Measurements from ENCODE around the gene PSKH1.
"Not testable (repeated sequence)": the region's sequence is repeated elsewhere in the genome, so short reads cannot be mapped to it uniquely, and the experiment has no call there.

Gene PSKH1

DNA sequence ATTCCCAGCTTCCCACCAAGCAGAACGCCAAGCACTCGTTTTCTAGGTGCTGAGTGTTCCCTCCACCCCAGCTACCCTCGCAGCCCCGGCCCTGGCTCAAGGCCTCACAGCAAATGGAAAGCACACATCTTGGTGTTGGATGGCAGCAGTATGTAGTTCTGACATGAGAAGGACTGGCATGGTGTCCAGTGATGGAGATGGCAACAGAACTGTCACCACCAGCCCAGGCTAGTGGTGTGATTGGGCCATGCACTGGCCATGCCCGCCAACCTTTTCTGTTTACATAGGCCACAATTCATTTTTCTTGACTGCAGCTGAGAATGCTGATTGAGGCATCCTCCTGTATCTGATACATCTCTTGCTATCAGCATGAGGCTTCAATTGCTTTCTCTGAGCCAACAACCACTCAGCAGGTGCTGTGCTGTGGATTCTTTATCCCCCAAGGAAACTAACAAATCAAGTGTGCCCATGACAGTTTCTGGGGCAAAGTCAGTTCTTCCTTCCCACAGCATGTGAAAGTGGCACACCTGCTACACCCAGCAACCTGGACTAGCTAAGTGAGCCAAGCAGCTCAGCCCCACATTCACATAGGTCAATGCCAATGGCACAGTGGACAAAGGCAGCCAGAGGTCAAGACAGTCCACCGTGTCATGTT is 71.5 kb downstream of the PSKH1 start:
- DNase-seq = no peak

DNA sequence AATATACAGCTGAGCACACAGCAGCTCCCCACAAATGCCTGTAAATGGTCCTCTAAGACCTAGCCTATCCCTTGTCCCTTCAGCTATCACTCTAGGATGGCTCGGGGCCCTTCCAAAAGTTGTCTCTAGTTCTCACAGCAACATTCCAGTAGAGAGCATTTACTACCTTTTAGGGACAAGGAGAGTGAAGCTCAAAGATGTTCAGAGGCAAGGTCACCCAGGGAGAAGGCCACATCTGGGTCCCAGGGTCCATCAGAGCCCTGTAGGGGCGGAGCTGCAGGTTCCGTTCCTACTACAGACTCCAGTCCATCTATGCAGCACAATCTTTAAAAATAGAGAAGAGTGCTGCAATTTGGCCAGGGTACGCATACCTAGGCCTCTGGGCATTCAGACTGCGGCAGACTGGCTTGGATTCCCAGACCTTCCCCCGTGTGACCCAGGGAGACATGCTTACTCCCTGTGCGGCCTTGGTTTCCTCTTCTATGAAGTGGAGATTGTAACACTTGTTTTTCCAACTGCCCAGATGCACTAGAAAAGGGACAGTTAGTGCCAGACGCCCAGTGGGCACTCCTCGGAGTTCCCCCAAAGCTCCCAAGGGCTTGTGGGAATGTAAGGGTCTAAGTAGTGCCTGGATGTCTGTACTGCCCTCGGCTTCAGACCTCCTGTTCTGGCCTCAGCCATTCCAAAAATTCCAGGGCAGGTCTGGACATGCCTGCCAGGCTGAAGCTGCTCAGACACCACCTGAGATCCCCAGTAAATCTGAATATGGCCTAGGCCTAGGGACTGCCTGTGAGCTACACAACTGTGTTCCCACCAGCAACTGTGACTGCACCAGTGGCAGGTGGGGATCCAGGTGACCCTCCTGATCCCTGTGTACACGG is 72.9 kb downstream of the PSKH1 start:
- DNase-seq = no peak

DNA sequence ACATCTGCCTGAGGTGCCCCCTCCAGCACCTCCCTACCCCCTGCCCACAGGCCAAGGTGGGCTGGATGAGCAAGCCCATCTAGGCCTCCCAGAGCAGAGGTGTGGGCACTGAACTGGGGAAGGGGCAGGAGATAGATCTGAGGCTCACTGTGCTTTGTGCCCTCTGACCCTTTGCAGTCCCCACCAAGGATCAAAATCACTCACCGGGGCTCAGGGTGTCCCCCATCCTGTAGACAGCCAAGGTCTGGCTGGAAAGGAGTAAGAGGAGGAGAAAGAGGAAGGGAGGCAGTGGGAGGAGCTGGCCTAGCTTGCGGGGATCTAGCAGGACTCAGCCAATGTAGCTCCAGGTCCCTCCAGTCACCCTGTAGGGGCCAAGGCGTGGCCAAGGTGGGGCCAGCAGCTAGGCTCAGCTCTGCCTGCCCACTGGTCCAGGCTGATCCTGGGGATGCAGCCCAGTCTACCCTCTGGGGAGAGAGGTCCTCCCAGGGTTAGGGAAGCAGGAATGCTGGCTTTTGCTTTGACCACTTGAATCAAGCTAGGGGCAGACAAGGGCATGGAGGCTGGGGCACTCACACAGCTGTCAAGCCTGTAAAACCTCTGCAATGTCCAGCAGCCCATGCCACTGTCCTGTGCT is 73.6 kb downstream of the PSKH1 start:
- no peak for DNase-seq

DNA sequence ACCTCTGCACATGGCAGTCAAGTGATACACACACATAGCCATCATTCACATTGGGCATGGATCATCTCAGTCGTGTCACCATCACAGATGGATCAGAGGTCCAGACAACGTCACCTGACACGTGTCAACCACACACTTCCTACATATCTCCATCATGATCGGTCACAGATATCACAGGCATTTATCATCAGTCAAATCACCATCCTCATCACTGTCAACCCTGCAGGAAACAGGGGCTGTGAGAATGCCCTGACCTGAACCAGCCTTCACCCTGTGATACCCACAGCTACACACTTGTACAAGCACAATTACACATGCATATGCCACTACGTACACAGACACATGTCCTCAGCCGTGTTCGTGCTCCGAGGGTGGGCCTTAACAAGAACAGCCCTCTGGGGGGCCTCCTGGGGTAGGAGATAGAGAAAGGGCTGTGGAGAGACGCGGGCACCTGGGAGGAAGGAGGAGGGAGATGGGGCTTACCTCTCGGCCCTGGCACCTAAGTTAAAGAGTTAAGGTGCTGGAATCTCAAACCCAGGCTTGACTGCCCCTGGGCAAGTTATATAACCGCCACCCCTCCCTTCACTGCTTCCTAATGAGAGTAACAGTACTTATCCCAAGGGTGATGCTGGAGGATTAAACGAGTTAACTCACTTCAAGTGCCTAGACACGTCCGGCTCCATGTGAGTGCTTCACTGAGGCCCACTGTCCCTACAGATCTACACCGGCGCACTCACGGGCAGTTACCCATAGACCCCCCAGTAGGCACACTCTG is 74.3 kb downstream of the PSKH1 start:
- no peak for DNase-seq

- no peak for DNase-seq
Measured at GRCh38 chr16:67967958-67968399, 74.9 kb downstream of the PSKH1 start.

GRCh38 chr16:67968400-67969253 is 75.6 kb downstream of the PSKH1 start, which contains the start of gene SLC12A4:
Gene SLC12A4 (minus strand): TSS chr16:67968637. CDS start chr16:67968553, 84 bp downstream.
- peak; percentile 20 for DNase-seq

- DNase-seq = no peak
Measured at GRCh38 chr16:67969254-67970039, 76.4 kb downstream of the PSKH1 start.

GRCh38 chr16:67971111-67971510 is 78.1 kb downstream of the PSKH1 start:
- DNase-seq = no peak

DNA sequence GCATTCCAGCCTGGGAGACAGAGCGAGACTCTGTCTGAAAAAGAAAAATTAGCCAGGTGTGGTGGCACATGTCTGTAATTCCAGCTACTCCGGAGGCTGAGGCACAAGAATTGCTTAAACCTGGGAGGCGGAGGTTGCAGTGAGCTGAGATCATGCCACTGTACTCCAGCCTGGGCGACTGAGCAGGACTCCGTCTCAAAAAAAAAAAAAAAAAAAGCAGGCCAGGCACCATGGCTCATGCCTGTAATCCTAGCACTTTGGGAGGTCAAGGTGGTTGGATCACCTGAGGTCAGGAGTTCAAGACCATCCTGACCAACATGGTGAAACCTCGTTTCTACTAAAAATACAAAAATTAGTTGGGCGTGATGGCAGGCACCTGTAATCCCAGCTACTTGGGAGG is 79.2 kb downstream of the PSKH1 start:
- DNase-seq = not testable (repeated sequence)

DNA sequence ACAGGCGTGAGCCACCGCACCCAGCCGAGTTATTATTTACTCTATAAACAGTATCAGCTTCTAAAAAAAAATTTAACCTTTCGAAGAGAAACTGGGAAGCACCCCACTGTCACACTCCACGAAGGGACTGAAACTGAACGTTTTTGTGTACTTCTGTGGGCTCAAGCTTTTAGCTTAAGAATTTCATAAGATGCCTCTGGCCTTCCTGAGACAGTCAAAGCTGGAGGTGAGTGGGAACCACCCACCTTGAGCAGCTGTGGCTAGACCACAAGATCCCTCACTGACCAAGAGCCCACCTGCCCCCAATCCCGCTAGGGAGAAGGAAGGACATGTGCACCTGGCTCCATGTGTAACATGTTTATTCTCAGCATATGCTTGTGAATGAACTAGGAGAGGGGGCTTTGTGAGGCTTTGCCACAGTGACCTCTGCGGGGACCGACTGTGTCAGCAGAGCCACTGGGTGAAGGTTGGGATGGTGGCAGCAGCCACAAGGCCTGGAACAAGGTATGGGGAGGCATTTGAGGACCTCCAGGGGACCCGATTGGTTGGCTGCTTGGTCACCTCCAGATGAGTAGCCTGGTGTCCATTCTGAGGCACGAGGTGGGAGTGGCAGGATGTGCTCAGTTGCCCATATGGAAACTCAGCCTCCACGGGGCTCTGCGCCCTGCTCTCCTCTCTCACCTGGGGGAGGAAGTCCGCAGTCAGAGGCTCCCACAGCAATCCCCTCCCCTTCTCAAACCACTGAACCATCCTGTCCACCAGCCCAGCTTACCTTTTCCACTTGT is 82.5 kb downstream of the PSKH1 start:
- no peak for DNase-seq

DNA sequence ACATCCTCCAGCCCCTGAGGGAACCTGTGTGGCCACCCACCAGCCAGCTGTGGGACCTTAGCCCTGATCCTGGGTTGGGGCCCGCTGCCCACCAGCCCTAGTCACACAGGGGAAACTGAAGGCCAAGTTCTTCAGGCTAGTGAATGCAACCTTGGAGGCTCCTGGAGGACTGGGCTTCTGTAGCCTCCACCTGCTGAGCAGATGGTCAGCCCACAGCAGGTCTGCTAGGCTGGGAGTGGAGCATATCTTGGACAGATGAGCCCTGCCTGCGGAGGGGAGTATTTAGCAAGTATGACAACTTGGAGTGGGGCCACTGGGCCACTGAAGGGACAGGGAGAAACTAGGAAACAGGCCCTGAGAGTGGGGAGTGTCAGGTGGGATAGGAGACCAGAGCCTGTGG is 83.2 kb downstream of the PSKH1 start:
- DNase-seq = no peak

DNA sequence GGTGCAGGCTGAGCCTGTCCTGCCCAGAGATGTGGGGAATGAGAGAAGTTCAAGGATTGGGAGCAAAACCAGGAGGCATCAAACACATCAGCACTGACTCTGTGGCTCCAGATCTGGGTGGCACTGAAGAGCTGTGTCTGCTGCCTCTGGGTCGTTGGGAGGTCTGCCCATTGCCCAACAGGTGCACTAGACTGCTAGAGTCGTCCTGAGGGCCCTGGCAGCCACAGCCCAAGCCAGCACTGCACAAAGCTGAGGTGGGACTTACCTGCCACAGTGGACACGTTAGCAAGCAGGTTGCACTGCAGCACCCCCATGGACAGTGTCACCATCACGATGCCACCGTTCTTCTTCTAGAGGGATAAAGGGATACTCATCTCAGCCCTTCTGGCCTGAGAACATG is 84.0 kb downstream of the PSKH1 start:
- DNase-seq = no peak

DNA sequence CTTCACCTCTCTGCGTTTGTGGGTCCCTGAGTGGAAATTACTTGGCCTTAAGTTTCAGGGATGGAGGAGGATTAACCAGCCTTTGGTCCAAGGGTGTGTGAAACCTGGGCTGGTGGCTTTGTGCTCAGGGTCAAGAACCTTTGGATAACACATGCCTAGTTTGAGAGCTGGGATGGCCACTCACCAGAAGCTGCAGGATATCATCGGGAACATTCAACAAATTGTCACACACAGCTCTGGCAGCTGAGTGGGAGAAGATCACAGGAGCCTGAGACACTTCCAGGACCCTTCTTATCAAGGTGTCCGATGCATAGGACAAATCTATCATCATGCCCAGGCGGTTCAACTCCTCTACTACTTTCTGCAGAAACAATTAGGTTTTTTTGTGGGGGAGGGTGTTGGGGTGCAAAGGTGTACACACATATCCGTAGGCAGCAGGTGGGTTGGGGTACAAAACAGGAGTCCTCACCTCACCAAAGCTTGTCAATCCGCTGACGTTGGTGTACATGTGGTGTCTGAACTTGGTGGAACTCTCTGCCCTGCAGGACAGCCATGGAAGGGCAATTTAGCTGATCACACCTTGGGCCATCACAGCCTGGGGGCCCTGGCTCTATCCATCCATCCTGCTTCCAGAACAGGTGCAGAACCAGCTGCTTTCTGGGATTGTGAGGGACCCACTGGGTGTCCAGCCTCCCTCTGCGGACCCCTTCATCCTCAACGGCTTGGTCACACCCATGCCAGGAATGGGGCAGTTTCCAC is 84.6 kb downstream of the PSKH1 start:
- no peak for DNase-seq

All from NCI-H510A (cell line).